Central memory CD8-positive, alpha-beta T cell (primary cell): ENCODE results near the gene KRT8.
"Not testable (repeated sequence)": the region's sequence is repeated elsewhere in the genome, so short reads cannot be mapped to it uniquely, and the experiment has no call there.

Source experiments
- ATAC-seq: fragments of 150-1000 bp; cut with Tn5 transposase; replicated peaks from 2 replicates; pipeline ENCODE4 v1.10.0; 2022; ENCODE audit warnings: mild to moderate bottlenecking, moderate FRiP score, moderate number of reproducible peaks; ENCODE audit not compliant: poor library complexity, severe bottlenecking; ENCODE audit errors: extremely low read depth
- DNase-seq, 2 donors: peaks; one replicate each; pipeline ENCODE4 v3.0.0; 2021; ENCODE audit warnings: low spot score in 2 of 2
- H3K27ac Mint-ChIP-seq: one replicate; pipeline ENCODE4 v1.8.0; 2022; ENCODE audit warnings: low read depth, mild to moderate bottlenecking, moderate library complexity, mixed read lengths
- H3K27me3 Mint-ChIP-seq: one replicate; pipeline ENCODE4 v1.8.0; 2022; ENCODE audit warnings: mixed read lengths
- H3K36me3 Mint-ChIP-seq: one replicate; pipeline ENCODE4 v1.8.0; 2022; ENCODE audit warnings: mild to moderate bottlenecking, moderate library complexity, mixed read lengths; ENCODE audit not compliant: insufficient read depth
- H3K4me1 Mint-ChIP-seq: one replicate; pipeline ENCODE4 v1.8.0; 2022; ENCODE audit warnings: mixed read lengths
- H3K4me3 Mint-ChIP-seq: one replicate; pipeline ENCODE4 v1.8.0; 2022; ENCODE audit warnings: mild to moderate bottlenecking, moderate library complexity, mixed read lengths
- H3K9me3 Mint-ChIP-seq: one replicate; pipeline ENCODE4 v1.8.0; 2022; ENCODE audit warnings: mixed read lengths

KRT8 gene

GRCh38 chr12:52904509-52905300, at the start of gene KRT8:
KRT8 (minus strand) TSS chr12:52905076; CDS start chr12:52904981, 95 bp downstream.
- peaks cover 15% of the 10 kb centered on the region for H3K27me3 Mint-ChIP-seq

GRCh38 chr12:52953181-52953841, 48.4 kb upstream of the KRT8 start:
- DNase-seq (no peak), ATAC-seq (no peak)
- H3K9me3 Mint-ChIP-seq = no peaks in the 10 kb centered on the region
- H3K4me3 Mint-ChIP-seq = no peak overlapping the region
- no peaks in the 10 kb centered on the region for H3K36me3 Mint-ChIP-seq
- no peaks in the 10 kb centered on the region for H3K4me1 Mint-ChIP-seq
- H3K27ac Mint-ChIP-seq = no peak overlapping the region
- no peaks in the 10 kb centered on the region for H3K27me3 Mint-ChIP-seq

More at GRCh38 chr12:52904509-52905300, at the start of gene KRT8:
- H3K9me3 Mint-ChIP-seq, ATAC-seq, H3K4me1 Mint-ChIP-seq, H3K36me3 Mint-ChIP-seq, DNase-seq: not testable (repeated sequence)
- Mint-ChIP-seq H3K27ac (peak within 1 kb of the TSS; percentile 73), H3K4me3 (peak within 1 kb of the TSS; percentile 72)

GRCh38 chr12:52952076-52952801, 47.4 kb upstream of the KRT8 start:
- no peaks in the 10 kb centered on the region for H3K4me1 Mint-ChIP-seq
- no peaks in the 10 kb centered on the region for H3K27me3 Mint-ChIP-seq
- H3K9me3 Mint-ChIP-seq = no peaks in the 10 kb centered on the region
- no peak overlapping the region for H3K27ac Mint-ChIP-seq
- DNase-seq = no peak
- no peak overlapping the region for H3K4me3 Mint-ChIP-seq
- ATAC-seq = no peak
- H3K36me3 Mint-ChIP-seq = no peaks in the 10 kb centered on the region

GRCh38 chr12:52951640-52952039, 46.8 kb upstream of the KRT8 start:
- no peaks in the 10 kb centered on the region for H3K36me3 Mint-ChIP-seq
- no peak for DNase-seq
- no peaks in the 10 kb centered on the region for H3K27me3 Mint-ChIP-seq
- H3K9me3 Mint-ChIP-seq = no peaks in the 10 kb centered on the region
- no peak overlapping the region for H3K27ac Mint-ChIP-seq
- H3K4me1 Mint-ChIP-seq = no peaks in the 10 kb centered on the region
- ATAC-seq = no peak
- no peak overlapping the region for H3K4me3 Mint-ChIP-seq

GRCh38 chr12:52951126-52951525, 46.2 kb upstream of the KRT8 start:
- H3K4me3 Mint-ChIP-seq = no peak overlapping the region
- DNase-seq = no peak
- no peaks in the 10 kb centered on the region for H3K4me1 Mint-ChIP-seq
- H3K27ac Mint-ChIP-seq = no peak overlapping the region
- no peaks in the 10 kb centered on the region for H3K9me3 Mint-ChIP-seq
- no peaks in the 10 kb centered on the region for H3K27me3 Mint-ChIP-seq
- no peak for ATAC-seq
- H3K36me3 Mint-ChIP-seq = no peaks in the 10 kb centered on the region

- DNase-seq (no peak), ATAC-seq (no peak)
- Mint-ChIP-seq H3K27me3 (peaks cover 4% of the 10 kb centered on the region), H3K36me3 (no peaks in the 10 kb centered on the region), H3K27ac (no peak overlapping the region), H3K4me3 (peak overlapping the region; percentile 74), H3K4me1 (no peaks in the 10 kb centered on the region), H3K9me3 (no peaks in the 10 kb centered on the region)
These were observed 45.7 kb upstream of the KRT8 start for GRCh38 chr12:52950553-52950952.

- peaks cover 12% of the 10 kb centered on the region for H3K27me3 Mint-ChIP-seq
- H3K27ac Mint-ChIP-seq = peak overlapping the region; percentile 6
- no peaks in the 10 kb centered on the region for H3K36me3 Mint-ChIP-seq
- ATAC-seq = no peak
- no peaks in the 10 kb centered on the region for H3K9me3 Mint-ChIP-seq
- no peak for DNase-seq
- no peaks in the 10 kb centered on the region for H3K4me1 Mint-ChIP-seq
- H3K4me3 Mint-ChIP-seq = peak overlapping the region; percentile 74
These were observed 44.8 kb upstream of the KRT8 start for GRCh38 chr12:52949413-52950331.

- Mint-ChIP-seq H3K27me3 (peaks cover 30% of the 10 kb centered on the region), H3K4me3 (peak overlapping the region; percentile 74), H3K27ac (no peak overlapping the region), H3K36me3 (no peaks in the 10 kb centered on the region), H3K4me1 (no peaks in the 10 kb centered on the region), H3K9me3 (no peaks in the 10 kb centered on the region)
- ATAC-seq (no peak), DNase-seq (no peak)
These were observed 43.0 kb upstream of the KRT8 start for GRCh38 chr12:52947738-52948423.

GRCh38 chr12:52946797-52947547, 42.1 kb upstream of the KRT8 start:
- Mint-ChIP-seq H3K36me3 (no peaks in the 10 kb centered on the region), H3K4me1 (no peaks in the 10 kb centered on the region), H3K27ac (no peak overlapping the region), H3K4me3 (no peak overlapping the region), H3K9me3 (no peaks in the 10 kb centered on the region), H3K27me3 (peaks cover 37% of the 10 kb centered on the region)
- DNase-seq (no peak), ATAC-seq (no peak)

GRCh38 chr12:52946334-52946733, 41.5 kb upstream of the KRT8 start:
- Mint-ChIP-seq H3K4me3 (no peak overlapping the region), H3K27ac (no peak overlapping the region), H3K4me1 (no peaks in the 10 kb centered on the region), H3K36me3 (no peaks in the 10 kb centered on the region), H3K27me3 (peaks cover 37% of the 10 kb centered on the region), H3K9me3 (no peaks in the 10 kb centered on the region)
- no peak for DNase-seq
- ATAC-seq = no peak
